ENCODE data around the gene SCN2A. TPM values are rescaled to one million over a fixed set of nuclear protein-coding genes. Genes with fewer than 3 reads are reported as not detected.
"Not testable (repeated sequence)": the region's sequence is repeated elsewhere in the genome, so short reads cannot be mapped to it uniquely, and the experiment has no call there.

Gene SCN2A
- total RNA-seq, 1 donor from 2014 or later, result 2.9 TPM

DNA sequence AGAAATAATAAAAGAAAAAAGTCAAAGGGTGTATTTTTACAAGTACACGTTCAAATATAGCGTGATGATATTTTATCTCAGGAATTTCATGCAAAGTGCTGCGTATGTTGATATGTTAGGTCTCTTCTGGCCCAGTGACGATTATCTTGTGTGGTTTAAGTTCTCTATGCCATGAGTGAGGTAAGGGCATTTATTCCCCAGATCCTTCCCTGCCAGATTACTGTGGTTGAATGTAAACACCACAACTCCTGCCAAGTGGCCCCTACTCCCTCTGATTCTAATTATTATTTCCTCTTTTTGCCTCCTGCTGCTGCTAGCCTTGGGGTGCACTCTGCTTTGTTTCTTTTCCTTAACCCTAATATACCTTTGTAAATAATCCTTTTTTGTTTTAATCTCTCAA, 12.2 kb downstream of the SCN2A start:
- Mint-ChIP-seq H3K27me3 (ENCODE audit: low read depth) (no peaks in the 10 kb centered on the region), H3K36me3 (no peaks in the 10 kb centered on the region), H3K9me3 (no peaks in the 10 kb centered on the region), H3K4me1 (no peaks in the 10 kb centered on the region), H3K27ac (no peak overlapping the region), H3K4me3 (no peak overlapping the region)
- TF ChIP-seq, protein P1, sequence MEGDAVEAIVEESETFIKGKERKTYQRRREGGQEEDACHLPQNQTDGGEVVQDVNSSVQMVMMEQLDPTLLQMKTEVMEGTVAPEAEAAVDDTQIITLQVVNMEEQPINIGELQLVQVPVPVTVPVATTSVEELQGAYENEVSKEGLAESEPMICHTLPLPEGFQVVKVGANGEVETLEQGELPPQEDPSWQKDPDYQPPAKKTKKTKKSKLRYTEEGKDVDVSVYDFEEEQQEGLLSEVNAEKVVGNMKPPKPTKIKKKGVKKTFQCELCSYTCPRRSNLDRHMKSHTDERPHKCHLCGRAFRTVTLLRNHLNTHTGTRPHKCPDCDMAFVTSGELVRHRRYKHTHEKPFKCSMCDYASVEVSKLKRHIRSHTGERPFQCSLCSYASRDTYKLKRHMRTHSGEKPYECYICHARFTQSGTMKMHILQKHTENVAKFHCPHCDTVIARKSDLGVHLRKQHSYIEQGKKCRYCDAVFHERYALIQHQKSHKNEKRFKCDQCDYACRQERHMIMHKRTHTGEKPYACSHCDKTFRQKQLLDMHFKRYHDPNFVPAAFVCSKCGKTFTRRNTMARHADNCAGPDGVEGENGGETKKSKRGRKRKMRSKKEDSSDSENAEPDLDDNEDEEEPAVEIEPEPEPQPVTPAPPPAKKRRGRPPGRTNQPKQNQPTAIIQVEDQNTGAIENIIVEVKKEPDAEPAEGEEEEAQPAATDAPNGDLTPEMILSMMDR (IDR thresholded peaks at IDR 0.05; ENCODE audit: unreplicated experiment), result no peak
- DNase-seq (ENCODE audit: low spot score in 2 of 2, unreplicated experiment in 2 of 2), result no peak

DNA sequence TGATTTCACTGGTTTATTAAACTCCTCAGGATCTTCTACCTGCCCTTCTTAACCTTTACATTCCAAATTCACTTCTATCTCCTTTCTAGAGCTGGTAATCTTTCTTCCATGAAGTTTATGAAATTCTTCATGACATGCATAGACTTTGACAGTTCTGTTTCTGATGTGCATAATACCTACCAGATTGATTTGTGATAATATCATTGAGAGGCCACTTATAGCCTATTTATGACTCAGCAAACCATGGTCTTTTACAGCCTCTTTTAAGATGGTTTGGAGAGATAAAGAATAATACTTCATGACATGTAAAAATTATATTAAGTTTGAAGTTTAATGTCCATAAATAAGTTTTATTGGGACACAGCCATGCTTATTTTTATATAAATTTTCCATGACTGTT, 14.0 kb downstream of the SCN2A start:
- H3K4me3 Mint-ChIP-seq, result no peak overlapping the region
- H3K9me3 Mint-ChIP-seq, result no peaks in the 10 kb centered on the region
- H3K27ac Mint-ChIP-seq, result no peak overlapping the region
- H3K27me3 Mint-ChIP-seq (ENCODE audit: low read depth), result no peaks in the 10 kb centered on the region
- no peaks in the 10 kb centered on the region for H3K4me1 Mint-ChIP-seq
- DNase-seq (ENCODE audit: low spot score in 2 of 2, unreplicated experiment in 2 of 2), result no peak
- H3K36me3 Mint-ChIP-seq, result no peaks in the 10 kb centered on the region
- TF ChIP-seq, protein P1 (IDR thresholded peaks at IDR 0.05; ENCODE audit: unreplicated experiment), result no peak

DNA sequence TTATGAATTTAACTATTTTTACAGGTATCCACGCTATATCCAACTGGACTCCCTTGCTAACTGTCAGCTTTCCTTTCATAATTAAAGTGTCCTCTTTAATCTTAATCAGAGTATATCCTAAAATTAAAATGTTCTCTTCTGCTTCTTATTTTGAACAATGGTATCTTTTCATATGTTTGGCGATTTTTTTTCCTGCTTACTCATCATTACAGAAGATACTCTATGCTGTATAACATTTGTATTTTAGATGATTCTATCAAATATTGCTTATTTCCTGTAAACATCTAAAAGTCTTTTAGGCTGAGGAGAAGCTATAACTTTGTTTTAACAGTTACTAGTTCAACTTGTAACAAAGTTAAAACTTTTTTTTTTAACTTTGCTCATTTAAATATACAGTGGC, 17.4 kb downstream of the SCN2A start:
- Mint-ChIP-seq H3K27ac (no peak overlapping the region), H3K4me1 (no peaks in the 10 kb centered on the region), H3K4me3 (no peak overlapping the region), H3K27me3 (ENCODE audit: low read depth) (no peaks in the 10 kb centered on the region), H3K36me3 (no peaks in the 10 kb centered on the region), H3K9me3 (no peaks in the 10 kb centered on the region)
- TF ChIP-seq, protein P1 (IDR thresholded peaks at IDR 0.05; ENCODE audit: unreplicated experiment), result no peak
- DNase-seq (ENCODE audit: low spot score in 2 of 2, unreplicated experiment in 2 of 2), result no peak

DNA sequence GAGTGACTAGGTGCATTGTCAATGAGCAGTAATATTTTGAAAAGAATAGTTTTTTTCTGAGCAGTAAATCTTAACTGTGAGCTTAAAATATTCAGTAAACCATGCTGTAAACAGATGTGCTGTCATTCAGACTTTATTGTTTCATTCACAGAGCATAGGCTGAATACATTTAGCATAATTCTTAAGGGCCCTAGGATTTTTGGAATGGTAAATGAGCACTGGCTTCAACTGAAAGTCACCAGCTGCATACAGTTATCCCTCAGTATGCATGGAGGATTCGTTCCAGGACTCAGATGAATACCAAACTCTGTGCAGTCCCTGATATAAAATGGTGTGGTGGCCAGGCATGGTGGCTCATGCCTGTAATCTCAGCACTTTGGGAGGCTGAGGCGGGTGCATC, 21.1 kb downstream of the SCN2A start:
- H3K4me1 Mint-ChIP-seq; H3K36me3 Mint-ChIP-seq; H3K4me3 Mint-ChIP-seq; DNase-seq (ENCODE audit: low spot score in 2 of 2, unreplicated experiment in 2 of 2); H3K9me3 Mint-ChIP-seq; H3K27ac Mint-ChIP-seq; H3K27me3 Mint-ChIP-seq (ENCODE audit: low read depth): not testable (repeated sequence)

DNA sequence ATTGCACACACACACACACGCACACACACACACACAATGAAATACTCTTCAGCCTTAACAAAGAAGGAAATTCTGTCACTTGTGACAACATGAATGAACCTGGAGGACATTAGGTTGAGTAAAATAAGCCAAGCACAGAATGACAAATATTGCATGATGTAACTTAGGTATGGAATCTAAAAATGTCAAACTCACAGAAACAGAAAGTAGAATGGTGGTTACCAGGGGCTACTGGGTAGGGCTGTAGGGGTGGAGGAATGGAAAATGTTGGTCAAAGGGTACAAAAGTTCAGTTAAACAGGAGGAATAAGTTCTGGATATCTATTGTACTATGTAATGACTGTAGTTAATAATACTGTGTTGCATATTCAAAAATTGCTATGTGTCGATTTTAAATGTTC, 29.5 kb downstream of the SCN2A start:
- H3K4me1 Mint-ChIP-seq, result no peaks in the 10 kb centered on the region
- peaks cover 4% of the 10 kb centered on the region for H3K9me3 Mint-ChIP-seq
- H3K4me3 Mint-ChIP-seq, result no peak overlapping the region
- peaks cover under 1% of the 10 kb centered on the region for H3K27me3 Mint-ChIP-seq (ENCODE audit: low read depth)
- TF ChIP-seq, protein P1 (IDR thresholded peaks at IDR 0.05; ENCODE audit: unreplicated experiment), result no peak
- H3K36me3 Mint-ChIP-seq, result no peaks in the 10 kb centered on the region
- no peak for DNase-seq (ENCODE audit: low spot score in 2 of 2, unreplicated experiment in 2 of 2)
- H3K27ac Mint-ChIP-seq, result no peak overlapping the region

DNA sequence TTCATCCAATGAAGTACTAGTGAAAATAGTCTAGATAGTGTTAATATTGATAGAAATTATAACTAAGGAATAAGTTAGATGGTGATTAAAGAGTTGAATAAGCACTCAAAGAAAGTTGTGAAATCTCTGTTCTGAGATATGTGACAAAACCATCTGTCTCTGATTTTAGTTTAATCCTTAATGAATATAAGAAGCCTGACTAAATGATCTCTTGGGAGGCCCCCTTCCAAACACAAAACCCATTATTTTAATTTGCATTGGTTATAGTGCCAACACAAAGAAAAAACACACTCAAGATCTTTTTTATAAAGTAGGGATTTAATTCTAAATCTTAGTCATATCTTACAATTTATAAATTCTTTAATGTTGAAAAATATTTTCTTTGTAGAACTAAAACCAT, 34.0 kb downstream of the SCN2A start:
- no peak for DNase-seq (ENCODE audit: low spot score in 2 of 2, unreplicated experiment in 2 of 2)

More for the DNA sequence above, 34.0 kb downstream of the SCN2A start:
- Mint-ChIP-seq H3K4me3 (no peak overlapping the region), H3K27me3 (ENCODE audit: low read depth) (no peaks in the 10 kb centered on the region), H3K27ac (no peak overlapping the region), H3K36me3 (no peaks in the 10 kb centered on the region), H3K9me3 (no peaks in the 10 kb centered on the region), H3K4me1 (no peaks in the 10 kb centered on the region)
- TF ChIP-seq, protein P1 (IDR thresholded peaks at IDR 0.05; ENCODE audit: unreplicated experiment), result no peak

Measured in mesothelial cell of epicardium (in vitro differentiated cells).